ENCODE measurements around the gene ZMIZ1. TPM values are rescaled to one million over a fixed set of nuclear protein-coding genes. Genes with fewer than 3 reads are reported as not detected.

ZMIZ1 gene
- total RNA-seq, 1 donor: 23.3 TPM

- no peak for DNase-seq (ENCODE audit: low read depth)
- TF ChIP-seq, protein P1, sequence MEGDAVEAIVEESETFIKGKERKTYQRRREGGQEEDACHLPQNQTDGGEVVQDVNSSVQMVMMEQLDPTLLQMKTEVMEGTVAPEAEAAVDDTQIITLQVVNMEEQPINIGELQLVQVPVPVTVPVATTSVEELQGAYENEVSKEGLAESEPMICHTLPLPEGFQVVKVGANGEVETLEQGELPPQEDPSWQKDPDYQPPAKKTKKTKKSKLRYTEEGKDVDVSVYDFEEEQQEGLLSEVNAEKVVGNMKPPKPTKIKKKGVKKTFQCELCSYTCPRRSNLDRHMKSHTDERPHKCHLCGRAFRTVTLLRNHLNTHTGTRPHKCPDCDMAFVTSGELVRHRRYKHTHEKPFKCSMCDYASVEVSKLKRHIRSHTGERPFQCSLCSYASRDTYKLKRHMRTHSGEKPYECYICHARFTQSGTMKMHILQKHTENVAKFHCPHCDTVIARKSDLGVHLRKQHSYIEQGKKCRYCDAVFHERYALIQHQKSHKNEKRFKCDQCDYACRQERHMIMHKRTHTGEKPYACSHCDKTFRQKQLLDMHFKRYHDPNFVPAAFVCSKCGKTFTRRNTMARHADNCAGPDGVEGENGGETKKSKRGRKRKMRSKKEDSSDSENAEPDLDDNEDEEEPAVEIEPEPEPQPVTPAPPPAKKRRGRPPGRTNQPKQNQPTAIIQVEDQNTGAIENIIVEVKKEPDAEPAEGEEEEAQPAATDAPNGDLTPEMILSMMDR (IDR thresholded peaks at IDR 0.05; ENCODE audit: insufficient read depth, low read depth, low read length): no peak
- H3K4me3 ChIP-seq (ENCODE audit: low read depth, low read length): no peak overlapping the region
These were observed 9.7 kb downstream of the ZMIZ1 start for GRCh38 chr10:79078367-79079053.

- H3K4me3 ChIP-seq (ENCODE audit: low read depth, low read length): no peak overlapping the region
- TF ChIP-seq, protein P1 (IDR thresholded peaks at IDR 0.05; ENCODE audit: insufficient read depth, low read depth, low read length): no peak
- peak; percentile 47 for DNase-seq (ENCODE audit: low read depth)
These were observed 10.3 kb downstream of the ZMIZ1 start for GRCh38 chr10:79079054-79079397.

GRCh38 chr10:79079490-79080355 lies 11.0 kb downstream of the ZMIZ1 start:
- peak; percentile 75 for DNase-seq (ENCODE audit: low read depth)
- TF ChIP-seq, protein P1 (IDR thresholded peaks at IDR 0.05; ENCODE audit: insufficient read depth, low read depth, low read length): no peak
- no peak overlapping the region for H3K4me3 ChIP-seq (ENCODE audit: low read depth, low read length)

GRCh38 chr10:79081353-79082034 lies 12.7 kb downstream of the ZMIZ1 start:
- no peak overlapping the region for H3K4me3 ChIP-seq (ENCODE audit: low read depth, low read length)
- TF ChIP-seq, protein P1 (IDR thresholded peaks at IDR 0.05; ENCODE audit: insufficient read depth, low read depth, low read length): no peak
- peak; percentile 83 for DNase-seq (ENCODE audit: low read depth)

DNA sequence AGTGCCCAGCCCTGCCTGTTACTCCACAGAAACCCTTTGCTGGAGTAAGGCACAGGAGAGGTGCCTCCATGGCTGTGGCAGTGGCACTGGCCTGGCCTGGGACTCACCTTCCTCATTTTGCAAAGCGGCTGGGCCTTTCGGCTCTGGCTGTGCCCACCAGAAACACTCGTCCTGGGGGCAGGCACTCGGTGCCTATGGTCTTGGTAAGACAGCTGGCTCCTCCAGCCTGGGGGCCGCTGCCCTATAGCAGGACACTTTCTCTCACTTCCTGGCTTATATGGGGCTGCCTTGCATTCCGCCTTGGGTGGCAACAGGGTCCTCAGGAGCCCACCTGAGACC lies 13.2 kb downstream of the ZMIZ1 start:
- H3K4me3 ChIP-seq (ENCODE audit: low read depth, low read length): no peak overlapping the region
- TF ChIP-seq, protein P1 (IDR thresholded peaks at IDR 0.05; ENCODE audit: insufficient read depth, low read depth, low read length): no peak
- no peak for DNase-seq (ENCODE audit: low read depth)

DNA sequence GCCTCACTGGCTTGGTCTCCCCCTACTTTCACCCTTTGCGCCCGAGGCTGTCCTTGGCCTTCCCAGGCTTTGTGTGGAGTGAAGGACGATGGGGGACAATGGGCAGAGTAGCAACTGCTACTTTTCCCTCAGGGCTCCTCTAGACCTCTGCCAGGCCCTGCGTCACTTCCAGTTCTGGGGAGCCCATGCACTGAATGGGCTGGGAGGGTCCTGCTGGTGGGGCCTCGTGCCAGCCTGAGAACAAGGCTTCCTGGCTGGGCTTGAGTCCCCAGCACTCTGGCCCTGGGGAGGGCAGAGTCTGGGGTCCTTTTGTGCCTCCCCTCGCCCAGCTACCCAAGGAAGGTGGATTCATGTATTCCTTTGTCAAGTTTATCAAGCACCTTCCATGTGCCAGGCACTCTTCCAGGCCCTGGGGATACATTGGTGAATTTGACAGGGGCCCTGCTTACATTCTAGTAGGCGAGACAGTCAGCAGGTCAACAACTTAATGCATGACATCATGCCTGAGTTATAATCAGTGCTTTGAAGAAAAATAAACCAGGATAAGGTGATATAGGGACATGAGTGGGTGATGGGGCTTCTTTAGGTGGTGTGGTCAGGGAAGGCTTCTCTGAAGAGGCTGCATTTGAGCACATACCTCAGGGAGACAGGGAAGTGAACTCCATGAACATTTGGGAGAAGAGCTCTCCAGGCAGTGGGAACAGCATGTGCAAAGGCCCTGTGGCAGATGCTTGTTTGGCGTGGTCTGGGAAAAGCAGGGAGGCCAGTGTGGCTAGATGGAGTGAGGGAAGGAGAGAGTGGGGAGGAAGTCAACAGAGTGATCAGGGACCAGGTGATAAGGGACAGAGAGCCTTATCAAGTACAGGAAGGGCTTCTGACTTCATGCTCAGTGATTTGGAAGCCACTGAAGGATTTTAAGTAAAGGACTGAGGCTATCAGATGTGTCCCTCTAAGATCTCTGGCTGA lies 14.1 kb downstream of the ZMIZ1 start:
- TF ChIP-seq, protein P1 (IDR thresholded peaks at IDR 0.05; ENCODE audit: insufficient read depth, low read depth, low read length): no peak
- H3K4me3 ChIP-seq (ENCODE audit: low read depth, low read length): no peak overlapping the region
- no peak for DNase-seq (ENCODE audit: low read depth)
